Thoracic aorta (tissue), 2 donors: ENCODE results near the gene RASA3. TPM values are rescaled to one million over a fixed set of nuclear protein-coding genes. Genes with fewer than 3 reads are reported as not detected.

Source experiments
- ATAC-seq: fragments of 150-250 bp; one replicate; pipeline ENCODE4 v1.8.0; 2017; ENCODE audit warnings: low read depth; ENCODE audit not compliant: insufficient number of reproducible peaks, low FRiP score
- DNase-seq: peaks from one replicate; pipeline ENCODE4 v3.0.0-alpha.2; 2020; ENCODE audit warnings: low spot score
- H3K27ac ChIP-seq, 2 donors: fragments of 200-600 bp; sonication (generic); 1 replicate in 1 of 2; 2 replicates in 1 of 2; pipeline ENCODE4 v1.5.1; 2016; ENCODE audit warnings: mild to moderate bottlenecking in 2 of 2, moderate library complexity in 2 of 2
- H3K27me3 ChIP-seq: fragments of 200-600 bp; sonication (generic); replicated peaks from 2 replicates; pipeline ENCODE4 v1.6.0; 2016; ENCODE audit warnings: mild to moderate bottlenecking; ENCODE audit not compliant: insufficient read depth
- H3K36me3 ChIP-seq: fragments of 200-600 bp; sonication (generic); one replicate; pipeline ENCODE4 v1.5.1; 2016
- H3K4me1 ChIP-seq, 2 donors: fragments of 200-600 bp; sonication (generic); 1 replicate in 1 of 2; 2 replicates in 1 of 2; pipeline versions ENCODE4 v1.5.1 to v1.6.0; 2016; ENCODE audit warnings: low read depth in 2 of 2, mild to moderate bottlenecking in 1 of 2; ENCODE audit not compliant: control insufficient read depth in 1 of 2
- H3K4me3 ChIP-seq: fragments of 200-600 bp; sonication (generic); 2 replicates; pipeline ENCODE4 v1.5.1; 2016; ENCODE audit warnings: mild to moderate bottlenecking
- H3K9me3 ChIP-seq: fragments of 200-600 bp; sonication (generic); 2 replicates; pipeline ENCODE4 v1.5.1; 2016
- CTCF ChIP-seq: fragments of 200-600 bp; sonication (generic); IDR thresholded peaks from one replicate; pipeline ENCODE4 v1.5.1; 2019; ENCODE audit warnings: antibody characterized with exemption
- total RNA-seq, 2 donors: library from RNA; depleted of rRNA; stranded (reverse); fragments of >200 nt; gene quantifications; one replicate each; pipeline versions ENCODE4 v1.1.0 to v1.2.3, GENCODE V29; 2016

The RASA3 gene
- total RNA-seq, 2 donors from 2014 or later: 38.9 to 48.6 TPM

DNA sequence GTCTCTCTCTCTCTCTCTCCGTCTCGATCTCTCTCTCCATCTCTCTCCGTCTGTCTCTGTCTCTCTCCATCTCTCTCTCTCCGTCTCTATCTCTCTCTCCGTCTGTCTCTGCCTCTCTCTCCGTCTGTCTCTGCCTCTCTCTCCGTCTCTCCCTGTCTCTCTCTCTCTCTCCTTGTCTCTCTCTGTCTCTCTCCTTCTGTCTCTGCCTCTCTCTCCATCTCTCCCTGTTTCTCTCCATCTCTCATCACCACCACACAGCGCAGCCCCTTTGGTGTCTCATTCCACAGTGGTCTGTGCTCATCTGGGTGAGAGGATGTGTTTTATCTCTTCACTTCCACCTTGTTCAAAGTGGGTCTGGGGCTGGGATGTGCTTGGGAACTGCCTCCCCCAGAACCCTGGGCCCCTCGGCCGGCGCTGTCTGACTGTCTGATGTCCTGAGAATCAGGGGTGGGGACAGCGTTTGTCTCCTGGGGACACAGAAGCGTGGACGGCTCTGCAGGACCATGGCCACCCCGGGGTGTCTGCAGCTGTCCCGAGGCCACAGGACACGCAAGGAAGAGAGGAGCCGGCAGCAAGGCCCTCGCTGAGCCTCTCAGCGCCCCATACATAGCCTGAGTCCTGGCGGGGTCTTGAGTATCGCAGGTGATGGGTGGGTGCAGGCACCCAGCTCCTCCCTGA, 118.3 kb downstream of the RASA3 start:
- no peak for ATAC-seq
- no peaks in the 10 kb centered on the region for H3K9me3 ChIP-seq
- H3K36me3 ChIP-seq: peaks cover 65% of the 10 kb centered on the region
- no peak overlapping the region for H3K4me3 ChIP-seq
- no peak overlapping the region for H3K27ac ChIP-seq
- no peak for TF ChIP-seq CTCF
- no peak for DNase-seq
- no peaks in the 10 kb centered on the region for H3K4me1 ChIP-seq
- no peaks in the 10 kb centered on the region for H3K27me3 ChIP-seq

DNA sequence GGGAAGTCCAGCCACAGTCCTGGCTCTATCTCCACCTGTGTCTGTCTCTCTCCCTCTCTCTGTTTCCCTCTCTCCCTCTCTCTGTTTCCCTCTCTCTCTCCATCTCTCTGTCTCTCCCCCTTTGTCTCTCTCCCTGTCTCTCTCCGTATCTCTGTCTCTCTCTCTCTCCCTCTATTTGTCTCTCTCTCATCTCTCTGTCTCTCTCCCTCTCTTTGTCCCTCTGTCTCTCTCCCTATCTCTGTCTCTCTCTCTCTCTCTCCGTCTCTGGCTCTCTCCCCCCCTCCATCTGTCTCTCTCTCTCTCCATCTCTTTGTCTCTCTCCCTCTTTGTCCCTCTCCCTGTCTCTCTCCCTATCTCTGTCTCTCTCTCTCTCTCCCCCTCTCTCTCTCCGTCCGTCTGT, 119.1 kb downstream of the RASA3 start:
- Histone ChIP-seq H3K4me3 (no peak overlapping the region), H3K27ac (no peak overlapping the region), H3K27me3 (no peaks in the 10 kb centered on the region), H3K9me3 (no peaks in the 10 kb centered on the region), H3K36me3 (peaks cover 61% of the 10 kb centered on the region), H3K4me1 (no peaks in the 10 kb centered on the region)
- TF ChIP-seq CTCF: no peak
- ATAC-seq: no peak
- no peak for DNase-seq

DNA sequence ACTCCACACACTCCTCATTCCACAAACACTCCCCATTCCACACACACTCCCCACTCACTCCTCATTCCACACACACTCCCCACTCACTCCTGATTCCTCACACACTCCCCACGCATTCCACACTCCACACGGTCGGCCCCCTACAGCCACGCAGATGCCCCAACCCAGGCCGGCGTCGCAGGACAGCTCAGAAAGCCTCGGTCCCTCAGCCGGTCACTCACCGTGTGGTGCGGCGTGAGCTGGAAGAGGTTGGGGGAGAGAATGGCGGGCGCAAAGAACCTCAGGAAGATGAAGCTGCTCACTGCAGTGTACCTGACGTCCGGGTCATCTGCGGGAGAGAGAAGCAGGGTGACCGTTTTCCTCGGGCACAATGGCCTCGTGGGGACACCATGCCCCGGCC, 119.5 kb downstream of the RASA3 start:
- no peak for DNase-seq
- Histone ChIP-seq H3K27me3 (no peaks in the 10 kb centered on the region), H3K9me3 (no peaks in the 10 kb centered on the region), H3K27ac (no peak overlapping the region), H3K4me1 (no peaks in the 10 kb centered on the region), H3K36me3 (peaks cover 57% of the 10 kb centered on the region), H3K4me3 (no peak overlapping the region)
- ATAC-seq: no peak
- no peak for TF ChIP-seq CTCF

GRCh38 chr13:114012141-114012540, 120.3 kb downstream of the RASA3 start:
- Histone ChIP-seq H3K4me1 (no peaks in the 10 kb centered on the region), H3K27ac (no peak overlapping the region), H3K9me3 (no peaks in the 10 kb centered on the region), H3K4me3 (no peak overlapping the region), H3K36me3 (peaks cover 55% of the 10 kb centered on the region), H3K27me3 (no peaks in the 10 kb centered on the region)
- no peak for TF ChIP-seq CTCF
- ATAC-seq: no peak
- no peak for DNase-seq

DNA sequence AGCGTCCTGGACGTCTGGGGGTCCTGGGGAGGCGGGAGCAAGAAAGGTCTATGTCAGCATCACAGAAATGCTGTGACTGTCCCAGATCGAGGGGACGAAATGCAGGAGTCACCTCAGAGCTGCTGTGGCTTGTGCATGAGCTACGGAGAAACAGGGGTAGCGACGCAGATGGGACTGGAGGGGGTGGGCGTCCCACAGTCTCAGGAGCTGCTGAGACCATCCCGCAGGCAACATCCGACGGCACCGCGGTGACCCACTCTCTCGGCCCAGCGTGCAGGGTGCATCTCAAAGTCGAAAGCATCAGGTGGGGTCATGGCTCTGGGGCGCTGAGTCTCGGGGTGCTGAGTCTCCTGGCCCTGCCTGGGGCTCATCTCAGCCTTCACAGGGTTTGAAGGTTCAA, 121.2 kb downstream of the RASA3 start:
- Histone ChIP-seq H3K27me3 (no peaks in the 10 kb centered on the region), H3K4me3 (no peak overlapping the region), H3K27ac (no peak overlapping the region), H3K36me3 (peaks cover 46% of the 10 kb centered on the region), H3K4me1 (no peaks in the 10 kb centered on the region), H3K9me3 (no peaks in the 10 kb centered on the region)
- DNase-seq (no peak), ATAC-seq (no peak)
- TF ChIP-seq CTCF: no peak
